ENCODE data around the gene OR2A42.
"Not testable (repeated sequence)": the region's sequence is repeated elsewhere in the genome, so short reads cannot be mapped to it uniquely, and the experiment has no call there.

Gene OR2A42

DNA sequence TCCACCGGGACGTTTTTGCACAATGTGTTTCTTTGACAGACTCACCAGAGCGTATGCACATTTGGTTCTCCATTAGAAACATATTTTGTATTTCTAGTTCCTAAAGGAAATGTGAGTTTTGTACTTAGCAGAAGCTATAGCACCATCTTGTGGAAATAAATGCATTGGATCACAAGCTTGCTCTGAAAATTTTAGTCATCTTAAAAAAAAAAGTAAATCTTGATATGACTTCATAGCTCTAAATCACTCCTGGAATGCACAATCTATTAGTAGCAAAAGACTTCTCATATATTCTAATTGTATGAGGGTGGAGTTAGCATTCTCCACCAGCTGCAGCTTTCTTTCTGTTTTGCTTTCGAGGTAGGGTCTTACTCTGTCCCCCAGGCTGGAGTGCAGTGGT is 20.3 kb downstream of the OR2A42 start:
- H3K27ac ChIP-seq (ENCODE audit: low read depth, low read length); H3K9me3 ChIP-seq (ENCODE audit: control insufficient read depth, insufficient read depth, low read length); H3K4me1 ChIP-seq (ENCODE audit: control insufficient read depth, insufficient read depth, low read length); H3K27me3 ChIP-seq (ENCODE audit: control insufficient read depth, insufficient read depth, low read length); H3K4me3 ChIP-seq (ENCODE audit: low read depth, low read length); H3K9ac ChIP-seq (ENCODE audit: low read depth, low read length); H3K36me3 ChIP-seq (ENCODE audit: control insufficient read depth, insufficient read depth, low read length): not testable (repeated sequence)

DNA sequence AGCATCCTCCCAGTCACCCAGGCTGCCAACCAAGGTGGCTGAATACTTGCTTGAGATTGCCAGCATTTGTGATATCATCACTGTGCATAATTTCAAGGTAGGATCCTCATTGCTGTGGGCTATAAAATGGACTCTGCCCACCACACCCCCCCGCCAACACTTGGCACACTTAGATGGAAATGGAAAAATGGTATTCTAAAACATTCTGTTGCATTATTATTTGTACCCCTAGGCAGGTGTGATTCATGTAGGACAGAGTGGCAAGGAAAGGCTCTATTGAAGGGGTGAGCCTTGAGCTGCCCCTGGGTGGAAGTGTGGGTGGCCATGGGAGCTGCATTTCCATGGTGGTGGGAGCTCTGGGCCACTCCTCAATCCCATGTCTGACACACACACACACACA is 20.8 kb downstream of the OR2A42 start:
- H3K27me3 ChIP-seq (ENCODE audit: control insufficient read depth, insufficient read depth, low read length); H3K27ac ChIP-seq (ENCODE audit: low read depth, low read length); H3K9me3 ChIP-seq (ENCODE audit: control insufficient read depth, insufficient read depth, low read length); H3K36me3 ChIP-seq (ENCODE audit: control insufficient read depth, insufficient read depth, low read length); H3K9ac ChIP-seq (ENCODE audit: low read depth, low read length); H3K4me1 ChIP-seq (ENCODE audit: control insufficient read depth, insufficient read depth, low read length); H3K4me3 ChIP-seq (ENCODE audit: low read depth, low read length): not testable (repeated sequence)

DNA sequence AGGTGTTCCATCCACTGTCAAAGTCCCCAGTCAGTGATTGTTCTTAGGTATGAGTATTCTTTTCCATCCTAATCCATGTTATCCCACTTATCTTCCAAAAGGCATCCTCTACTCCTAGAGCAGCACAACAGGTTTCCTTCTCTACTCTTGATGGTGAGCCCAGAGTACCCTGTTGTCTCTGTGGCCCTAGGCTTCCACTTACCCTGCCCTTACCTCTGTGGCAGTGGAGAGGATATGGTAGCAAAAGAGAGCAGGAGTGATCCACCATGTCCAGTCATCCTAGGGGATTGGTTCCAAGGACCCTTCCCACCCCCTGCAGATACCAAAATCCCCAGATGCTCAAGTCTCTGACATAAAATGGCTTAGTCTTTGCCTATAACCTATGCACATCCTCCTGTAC is 22.2 kb downstream of the OR2A42 start:
- H3K27me3 ChIP-seq (ENCODE audit: control insufficient read depth, insufficient read depth, low read length); H3K4me1 ChIP-seq (ENCODE audit: control insufficient read depth, insufficient read depth, low read length); H3K9me3 ChIP-seq (ENCODE audit: control insufficient read depth, insufficient read depth, low read length); H3K27ac ChIP-seq (ENCODE audit: low read depth, low read length); H3K9ac ChIP-seq (ENCODE audit: low read depth, low read length); H3K36me3 ChIP-seq (ENCODE audit: control insufficient read depth, insufficient read depth, low read length); H3K4me3 ChIP-seq (ENCODE audit: low read depth, low read length): not testable (repeated sequence)

DNA sequence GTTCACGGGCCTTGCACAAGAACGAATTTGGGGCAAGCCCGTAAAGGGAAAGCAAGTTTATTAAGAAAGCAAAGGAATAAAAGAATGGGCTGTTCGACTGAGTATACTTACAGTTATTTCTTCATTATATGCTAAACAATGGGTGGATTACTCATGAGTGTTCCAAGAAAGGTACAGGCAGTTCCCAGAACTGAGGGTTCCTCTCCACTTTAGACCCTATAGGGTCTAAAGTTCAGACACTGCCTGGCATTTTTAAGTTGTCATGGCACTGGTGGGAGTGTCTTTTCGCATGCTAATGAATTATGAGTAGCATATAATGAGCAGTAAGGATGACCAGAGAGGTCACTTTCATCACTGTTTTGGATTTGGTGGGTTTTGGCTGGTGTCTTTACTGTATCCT is 34.1 kb downstream of the OR2A42 start:
- H3K36me3 ChIP-seq (ENCODE audit: control insufficient read depth, insufficient read depth, low read length); H3K9me3 ChIP-seq (ENCODE audit: control insufficient read depth, insufficient read depth, low read length); H3K9ac ChIP-seq (ENCODE audit: low read depth, low read length); H3K27me3 ChIP-seq (ENCODE audit: control insufficient read depth, insufficient read depth, low read length); H3K4me3 ChIP-seq (ENCODE audit: low read depth, low read length); H3K27ac ChIP-seq (ENCODE audit: low read depth, low read length); H3K4me1 ChIP-seq (ENCODE audit: control insufficient read depth, insufficient read depth, low read length): not testable (repeated sequence)

DNA sequence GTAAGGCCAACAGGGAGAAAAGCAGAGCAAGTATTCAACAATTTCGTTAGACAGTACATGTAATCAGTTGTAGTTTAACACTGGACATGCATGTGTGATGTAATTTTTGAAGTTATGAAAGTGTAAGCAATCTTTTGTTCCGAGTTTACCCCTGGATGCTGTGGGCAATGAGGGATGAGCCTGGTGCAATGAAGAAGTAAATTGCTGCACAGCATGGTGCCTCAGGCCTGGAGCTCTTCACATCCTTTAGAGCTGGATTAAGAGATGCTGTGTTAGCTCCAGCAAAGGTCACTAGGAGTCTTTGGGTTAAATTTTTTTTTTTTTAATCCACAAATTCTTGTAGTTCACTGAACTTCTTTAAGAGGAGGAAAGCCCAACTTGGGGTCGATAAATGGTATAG is 36.3 kb downstream of the OR2A42 start:
- not testable (repeated sequence) for H3K4me1 ChIP-seq (ENCODE audit: control insufficient read depth, insufficient read depth, low read length); H3K27ac ChIP-seq (ENCODE audit: low read depth, low read length); H3K9ac ChIP-seq (ENCODE audit: low read depth, low read length); H3K36me3 ChIP-seq (ENCODE audit: control insufficient read depth, insufficient read depth, low read length); H3K4me3 ChIP-seq (ENCODE audit: low read depth, low read length); H3K27me3 ChIP-seq (ENCODE audit: control insufficient read depth, insufficient read depth, low read length); H3K9me3 ChIP-seq (ENCODE audit: control insufficient read depth, insufficient read depth, low read length)

DNA sequence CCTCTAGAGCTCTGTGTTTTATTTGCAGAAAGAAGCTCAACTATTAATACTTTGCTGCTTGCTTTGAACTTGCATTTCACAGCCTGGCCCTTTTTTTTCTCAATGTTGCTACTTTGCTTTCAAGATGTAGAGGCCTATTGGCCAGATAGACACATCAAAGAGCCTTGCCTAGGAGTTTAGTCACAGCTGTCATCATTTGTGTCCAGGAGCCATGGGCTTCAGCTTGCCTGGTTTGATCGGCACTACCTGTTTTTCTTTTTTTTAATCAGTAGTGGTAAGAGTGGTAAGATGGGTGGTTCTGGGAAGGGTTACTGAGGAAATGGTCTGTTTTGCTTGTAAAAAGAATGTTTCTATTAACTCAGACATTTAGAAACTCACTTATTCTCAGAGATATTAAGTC is 37.4 kb downstream of the OR2A42 start:
- H3K27me3 ChIP-seq (ENCODE audit: control insufficient read depth, insufficient read depth, low read length); H3K9me3 ChIP-seq (ENCODE audit: control insufficient read depth, insufficient read depth, low read length); H3K4me3 ChIP-seq (ENCODE audit: low read depth, low read length); H3K27ac ChIP-seq (ENCODE audit: low read depth, low read length); H3K4me1 ChIP-seq (ENCODE audit: control insufficient read depth, insufficient read depth, low read length); H3K36me3 ChIP-seq (ENCODE audit: control insufficient read depth, insufficient read depth, low read length); H3K9ac ChIP-seq (ENCODE audit: low read depth, low read length): not testable (repeated sequence)

DNA sequence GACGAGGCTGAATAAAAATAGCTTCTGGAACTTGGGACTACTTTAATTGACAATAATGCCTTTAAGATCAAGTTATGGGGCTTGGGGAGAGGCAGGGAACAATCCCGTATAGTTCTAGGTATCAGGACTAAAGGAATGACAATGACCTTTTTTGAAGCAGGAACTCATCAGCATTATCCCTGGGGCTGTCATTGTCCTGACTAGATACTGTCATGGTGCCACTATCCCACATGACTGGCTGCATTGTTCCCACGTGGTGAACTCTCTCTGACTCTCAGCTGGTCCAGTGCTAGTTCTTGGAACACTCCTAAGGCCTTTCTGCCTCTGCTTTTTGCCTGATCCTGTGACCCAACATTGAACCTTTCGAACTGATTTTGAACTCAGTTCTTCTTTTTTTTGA is 40.5 kb downstream of the OR2A42 start:
- not testable (repeated sequence) for H3K4me3 ChIP-seq (ENCODE audit: low read depth, low read length); H3K36me3 ChIP-seq (ENCODE audit: control insufficient read depth, insufficient read depth, low read length); H3K4me1 ChIP-seq (ENCODE audit: control insufficient read depth, insufficient read depth, low read length); H3K27me3 ChIP-seq (ENCODE audit: control insufficient read depth, insufficient read depth, low read length); H3K9ac ChIP-seq (ENCODE audit: low read depth, low read length); H3K9me3 ChIP-seq (ENCODE audit: control insufficient read depth, insufficient read depth, low read length); H3K27ac ChIP-seq (ENCODE audit: low read depth, low read length)

DNA sequence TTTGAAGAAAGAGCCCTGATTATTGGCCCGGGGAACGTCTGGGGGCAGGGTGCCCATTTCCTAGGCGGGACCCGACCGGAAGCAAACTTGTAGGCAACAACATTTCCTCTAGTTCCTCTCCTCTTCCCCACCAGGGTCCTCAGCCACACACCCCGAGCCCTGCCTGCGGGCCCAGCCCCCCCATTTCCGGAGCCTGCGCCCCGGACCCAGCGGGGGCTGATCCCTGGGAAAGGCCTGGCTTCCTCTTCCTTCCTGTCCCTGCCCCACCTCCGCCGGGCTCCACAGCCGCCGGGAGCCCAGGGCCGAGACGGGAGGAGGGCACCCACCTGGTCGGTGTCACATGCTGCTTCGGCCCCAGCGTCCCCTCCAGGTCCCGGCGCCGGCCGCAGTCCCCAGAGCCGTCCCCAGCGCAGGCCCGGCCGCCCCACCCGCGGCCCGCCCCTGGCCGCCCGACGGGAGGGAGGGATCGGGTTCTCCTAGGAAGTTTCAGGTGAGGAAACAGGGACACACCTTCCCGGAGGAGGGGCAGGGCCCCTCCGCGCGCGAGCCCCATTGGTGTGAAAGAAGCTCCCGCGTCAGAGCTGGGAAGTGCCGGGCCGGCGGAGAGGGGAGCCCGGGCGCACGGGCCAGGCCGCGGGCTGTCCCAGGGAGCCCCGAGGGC is 44.1 kb downstream of the OR2A42 start, which contains the start of gene ARHGEF35:
ARHGEF35 (minus strand) TSS at position 622 of the 661 bp plus-strand sequence. CDS start 7,450 bp downstream, outside the sequence.
- H3K4me3 ChIP-seq (ENCODE audit: low read depth, low read length); H3K27me3 ChIP-seq (ENCODE audit: control insufficient read depth, insufficient read depth, low read length); H3K4me1 ChIP-seq (ENCODE audit: control insufficient read depth, insufficient read depth, low read length); H3K27ac ChIP-seq (ENCODE audit: low read depth, low read length); H3K9me3 ChIP-seq (ENCODE audit: control insufficient read depth, insufficient read depth, low read length); H3K36me3 ChIP-seq (ENCODE audit: control insufficient read depth, insufficient read depth, low read length); H3K9ac ChIP-seq (ENCODE audit: low read depth, low read length): not testable (repeated sequence)

DNA sequence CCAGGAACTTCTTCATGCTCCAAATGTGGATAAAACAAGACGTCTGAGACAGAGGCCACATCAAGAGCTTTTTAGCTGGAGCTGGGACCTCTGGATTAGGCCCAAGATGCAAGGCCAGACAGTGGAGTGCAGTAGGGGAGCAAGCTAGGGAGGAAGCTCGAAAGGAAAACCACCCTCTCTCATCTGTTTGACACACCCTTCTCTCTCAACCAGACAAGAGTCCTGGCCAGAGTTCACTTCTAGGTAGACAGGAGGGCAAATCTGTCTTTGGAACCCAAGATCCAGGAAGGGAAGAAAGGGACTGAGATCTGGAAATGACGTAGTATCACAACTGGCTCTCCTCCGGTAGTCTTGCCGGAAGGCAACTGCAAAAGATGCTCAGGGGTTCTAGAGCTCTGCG is 45.0 kb downstream of the OR2A42 start:
- H3K27ac ChIP-seq (ENCODE audit: low read depth, low read length); H3K27me3 ChIP-seq (ENCODE audit: control insufficient read depth, insufficient read depth, low read length); H3K36me3 ChIP-seq (ENCODE audit: control insufficient read depth, insufficient read depth, low read length); H3K4me3 ChIP-seq (ENCODE audit: low read depth, low read length); H3K4me1 ChIP-seq (ENCODE audit: control insufficient read depth, insufficient read depth, low read length); H3K9me3 ChIP-seq (ENCODE audit: control insufficient read depth, insufficient read depth, low read length); H3K9ac ChIP-seq (ENCODE audit: low read depth, low read length): not testable (repeated sequence)

DNA sequence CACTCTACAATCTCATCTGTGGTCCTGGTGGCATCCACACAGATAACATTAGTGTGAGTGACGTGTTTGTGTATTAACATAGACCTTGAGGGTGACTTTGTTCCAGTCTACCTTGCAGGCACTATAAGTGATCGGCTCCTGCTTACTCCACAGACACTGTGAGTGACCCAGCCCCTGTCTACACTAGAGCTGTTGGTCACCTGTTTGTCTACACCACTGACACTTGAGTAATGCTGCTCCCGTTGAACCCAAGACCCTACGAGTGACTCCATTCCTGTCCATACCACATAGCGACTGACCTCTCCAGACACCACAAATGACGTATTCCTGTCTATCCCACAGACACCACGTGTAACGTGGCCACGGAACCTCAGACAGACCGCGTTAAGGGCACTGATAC is 45.6 kb downstream of the OR2A42 start:
- H3K27me3 ChIP-seq (ENCODE audit: control insufficient read depth, insufficient read depth, low read length); H3K27ac ChIP-seq (ENCODE audit: low read depth, low read length); H3K9ac ChIP-seq (ENCODE audit: low read depth, low read length); H3K4me3 ChIP-seq (ENCODE audit: low read depth, low read length); H3K4me1 ChIP-seq (ENCODE audit: control insufficient read depth, insufficient read depth, low read length); H3K9me3 ChIP-seq (ENCODE audit: control insufficient read depth, insufficient read depth, low read length); H3K36me3 ChIP-seq (ENCODE audit: control insufficient read depth, insufficient read depth, low read length): not testable (repeated sequence)

DNA sequence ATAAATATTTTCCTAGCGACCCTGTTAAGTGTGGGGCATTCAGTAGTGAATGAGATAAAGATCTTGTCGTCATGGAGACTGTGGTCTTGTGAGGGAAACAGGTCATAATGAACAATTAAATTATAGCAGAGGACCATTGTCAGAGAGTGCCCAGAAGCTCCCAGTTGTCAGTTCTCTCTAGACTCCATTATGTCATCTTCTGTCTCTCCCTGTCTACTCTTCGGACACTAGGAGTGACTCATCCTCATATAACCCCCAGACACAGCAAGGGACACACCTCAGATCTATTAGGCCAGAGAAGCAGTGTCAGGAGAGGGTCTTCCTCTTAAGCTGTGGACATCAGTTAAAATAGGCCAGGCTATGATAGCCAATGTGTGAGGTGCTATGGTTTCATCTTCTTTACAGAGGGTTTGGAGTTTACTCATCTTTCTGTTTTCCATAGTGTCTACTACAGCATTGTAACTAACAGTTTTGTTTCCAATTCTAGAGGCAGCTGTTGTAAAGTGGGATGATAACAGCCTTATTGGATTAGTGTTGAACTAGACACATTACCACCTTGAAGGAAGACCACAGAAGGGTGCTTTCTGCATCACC is 50.7 kb downstream of the OR2A42 start:
- H3K4me1 ChIP-seq (ENCODE audit: control insufficient read depth, insufficient read depth, low read length); H3K4me3 ChIP-seq (ENCODE audit: low read depth, low read length); H3K9ac ChIP-seq (ENCODE audit: low read depth, low read length); H3K9me3 ChIP-seq (ENCODE audit: control insufficient read depth, insufficient read depth, low read length); H3K36me3 ChIP-seq (ENCODE audit: control insufficient read depth, insufficient read depth, low read length); H3K27ac ChIP-seq (ENCODE audit: low read depth, low read length); H3K27me3 ChIP-seq (ENCODE audit: control insufficient read depth, insufficient read depth, low read length): not testable (repeated sequence)

DNA sequence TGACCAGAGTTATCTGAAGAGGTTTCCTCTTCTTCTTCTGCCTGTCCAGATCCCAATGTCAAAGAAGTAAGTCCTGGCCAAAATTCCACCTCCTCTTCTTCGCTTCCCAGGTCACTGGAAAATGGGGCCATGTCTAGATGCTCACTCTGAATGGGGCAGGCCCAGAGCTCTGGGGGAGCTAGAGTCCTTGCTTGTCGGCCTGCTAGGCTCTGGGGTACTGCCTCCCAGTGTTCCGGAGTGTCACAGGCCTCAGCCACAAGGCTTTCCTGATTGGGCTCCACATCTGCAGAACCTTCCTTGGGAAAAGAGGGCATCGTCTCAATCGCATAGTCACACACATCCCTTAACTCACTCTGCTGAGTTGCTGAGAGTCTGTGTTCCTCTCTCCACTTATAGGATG is 51.6 kb downstream of the OR2A42 start:
- not testable (repeated sequence) for H3K9ac ChIP-seq (ENCODE audit: low read depth, low read length); H3K27me3 ChIP-seq (ENCODE audit: control insufficient read depth, insufficient read depth, low read length); H3K27ac ChIP-seq (ENCODE audit: low read depth, low read length); H3K4me3 ChIP-seq (ENCODE audit: low read depth, low read length); H3K36me3 ChIP-seq (ENCODE audit: control insufficient read depth, insufficient read depth, low read length); H3K9me3 ChIP-seq (ENCODE audit: control insufficient read depth, insufficient read depth, low read length); H3K4me1 ChIP-seq (ENCODE audit: control insufficient read depth, insufficient read depth, low read length)
